HL-60 (cell line): ENCODE data around the gene GTF3C1.

Source experiments
- DNase-seq, 2 experiments: peaks; one replicate each; pipeline ENCODE4 v3.0.0-alpha.2; 2010 to 2020; ENCODE audit warnings: low read depth in 1 of 2, low spot score in 1 of 2
- H3K27ac ChIP-seq: fragments of 250-450 bp; sonication (Bioruptor Pico); replicated peaks from 2 replicates; pipeline ENCODE4 v1.5.1; 2020; ENCODE audit warnings: mild to moderate bottlenecking, moderate library complexity
- H3K27me3 ChIP-seq: fragments of 250-450 bp; sonication (Bioruptor Pico); 2 replicates; pipeline ENCODE4 v1.5.1; 2021; ENCODE audit warnings: mild to moderate bottlenecking, moderate library complexity; ENCODE audit not compliant: insufficient read depth, poor library complexity, severe bottlenecking
- H3K4me3 ChIP-seq: replicated peaks from 2 replicates; pipeline ENCODE4 v1.5.1; 2011; ENCODE audit warnings: mild to moderate bottlenecking, control low read depth, low read length; ENCODE audit not compliant: insufficient read depth
- CTCF ChIP-seq: IDR thresholded peaks from one replicate; pipeline ENCODE4 v1.5.1; 2011; ENCODE audit warnings: low read length, control low read depth, inconsistent platforms; ENCODE audit not compliant: insufficient read depth
- GABPA ChIP-seq: IDR thresholded peaks from 2 replicates; pipeline ENCODE4 v1.6.1; 2012; ENCODE audit warnings: low read depth
- POLR2AphosphoS5 ChIP-seq: IDR thresholded peaks from 2 replicates; pipeline ENCODE4 v1.6.1; 2012; ENCODE audit warnings: low read depth
- REST ChIP-seq: IDR thresholded peaks from 2 replicates; pipeline ENCODE4 v1.6.1; 2012; ENCODE audit warnings: low read depth; ENCODE audit not compliant: insufficient replicate concordance
- SPI1 ChIP-seq: IDR thresholded peaks from 2 replicates; pipeline ENCODE4 v1.6.1; 2012; ENCODE audit warnings: low read depth, mild to moderate bottlenecking, borderline replicate concordance
- long read RNA-seq: library from polyadenylated mRNA; unstranded; transcript quantifications from one replicate; pipeline ENCODE4 v2.0.0, GENCODE V29; 2020

The GTF3C1 gene
- long read RNA-seq, full-length matches to known transcripts: 4 of 89 reads
- long read RNA-seq, partial matches to known transcripts: 78 of 89 reads
- long read RNA-seq, other reads (novel, unspliced or antisense): 7 of 89 reads

GRCh38 chr16:27549746-27550581 lies at the start of gene GTF3C1, which contains the start of gene KATNIP:
Gene GTF3C1, minus strand, starts transcription at chr16:27549913. Its CDS starts 23 bp downstream, at chr16:27549890.
Gene KATNIP, plus strand, starts transcription at chr16:27550144. Its CDS starts 27 bp downstream, at chr16:27550171.
- peak; percentile 96 to 99 for DNase-seq

GRCh38 chr16:27598931-27599565 lies 49.3 kb upstream of the GTF3C1 start:
- H3K4me3 ChIP-seq: no peak overlapping the region
- no peaks in the 10 kb centered on the region for H3K27me3 ChIP-seq
- DNase-seq: no peak
- H3K27ac ChIP-seq: no peak overlapping the region
- no peak for TF ChIP-seq CTCF
- no peak for TF ChIP-seq SPI1
- no peak for TF ChIP-seq POLR2AphosphoS5
- TF ChIP-seq GABPA: no peak
- TF ChIP-seq REST: no peak

More at GRCh38 chr16:27549746-27550581, at the start of gene GTF3C1, which contains the start of gene KATNIP:
- peak; percentile 60; the same call in 1 of the 2 replicates for TF ChIP-seq POLR2AphosphoS5
- TF ChIP-seq GABPA: peak; percentile 80
- no peak for TF ChIP-seq REST
- Histone ChIP-seq H3K4me3 (peak within 1 kb of the TSS; percentile 96), H3K27me3 (no peaks in the 10 kb centered on the region), H3K27ac (peak within 1 kb of the TSS; percentile 90)

GRCh38 chr16:27598220-27598619 lies 48.5 kb upstream of the GTF3C1 start:
- TF ChIP-seq GABPA (no peak), REST (no peak)
- DNase-seq: no peak
- no peak overlapping the region for H3K27ac ChIP-seq
- H3K4me3 ChIP-seq: no peak overlapping the region
- H3K27me3 ChIP-seq: no peaks in the 10 kb centered on the region

- DNase-seq: no peak
- Histone ChIP-seq H3K27ac (no peak overlapping the region), H3K4me3 (no peak overlapping the region), H3K27me3 (no peaks in the 10 kb centered on the region)
- no peak for TF ChIP-seq POLR2AphosphoS5
- no peak for TF ChIP-seq SPI1
- TF ChIP-seq GABPA: no peak
- TF ChIP-seq REST: no peak
- no peak for TF ChIP-seq CTCF
These were observed 47.6 kb upstream of the GTF3C1 start for GRCh38 chr16:27597361-27597760.
